Endothelial cell of umbilical vein (primary cell): ENCODE data around the gene PTGFRN. TPM values are rescaled to one million over a fixed set of nuclear protein-coding genes. Genes with fewer than 3 reads are reported as not detected.

Experiments used
- BruUV-seq: library from RNA; stranded (reverse); fragments of 400-500 nt; replicated peaks from 2 replicates; lab custom pipeline; 2021; lab: Mats Ljungman, UMichigan
- CTCF ChIA-PET: fragments of 300-600, 350-600 bp; sonication (Branson Sonifier 250); formaldehyde crosslinking; loops from one replicate; lab custom pipeline; 2021; ENCODE audit warnings: antibody characterized with exemption, inconsistent platforms; lab: Charles Lee
- POLR2A ChIA-PET: fragments of 300-600, 350-600 bp; sonication (Branson Sonifier 250); formaldehyde crosslinking; loops from one replicate; lab custom pipeline; 2021; ENCODE audit warnings: antibody characterized with exemption, inconsistent platforms; lab: Charles Lee
- DNase-seq: peaks from one replicate; pipeline ENCODE4 v3.0.0-alpha.2; 2011; ENCODE audit warnings: low read depth, low spot score
- FAIRE-seq: peaks from 2 replicates; lab custom pipeline; 2011; peaks lifted over from hg19 to GRCh38; lab: Jason Lieb, UNC
- H2AFZ ChIP-seq: 2 replicates; pipeline ENCODE4 v1.6.0; 2012; ENCODE audit warnings: low read depth, low read length, control low read depth, inconsistent platforms
- H3K27ac ChIP-seq: 2 replicates; pipeline ENCODE4 v1.5.1; 2011; ENCODE audit warnings: low read depth, mild to moderate bottlenecking, control low read depth, low read length, moderate library complexity; ENCODE audit not compliant: insufficient read depth
- H3K27me3 ChIP-seq, 2 experiments: 2 replicates each; pipeline versions ENCODE4 v1.6.0 to v1.6.1; 2011; ENCODE audit warnings: low read length in 2 of 2, mixed read lengths in 1 of 2; ENCODE audit not compliant: control insufficient read depth in 2 of 2, insufficient read depth in 2 of 2
- H3K36me3 ChIP-seq, 2 experiments: 2 replicates in 1 of 2; 3 replicates in 1 of 2; pipeline ENCODE4 v1.5.1; 2011; ENCODE audit warnings: low read length in 2 of 2, mild to moderate bottlenecking in 1 of 2, moderate library complexity in 1 of 2; ENCODE audit not compliant: control insufficient read depth in 2 of 2, insufficient read depth in 2 of 2; ENCODE audit errors: extremely low read depth in 1 of 2
- H3K4me1 ChIP-seq: 3 replicates; pipeline ENCODE4 v1.5.1; 2011; ENCODE audit warnings: mild to moderate bottlenecking, low read length; ENCODE audit not compliant: control insufficient read depth, insufficient read depth; ENCODE audit errors: extremely low read depth
- H3K4me2 ChIP-seq: 2 replicates; pipeline ENCODE4 v1.6.1; 2011; ENCODE audit warnings: low read length, control low read depth, mixed read lengths; ENCODE audit not compliant: insufficient read depth
- H3K4me3 ChIP-seq, 3 experiments: fragments of 200-600 bp in 1 of 3; sonication (generic), shearing (Covaris generic) in 1 of 3; replicated peaks in 1 of 3; 2 replicates each; pipeline ENCODE4 v1.5.1; 2011 to 2016; ENCODE audit warnings: control low read depth in 3 of 3, low read length in 3 of 3, mild to moderate bottlenecking in 2 of 3, inconsistent platforms in 1 of 3, low read depth in 1 of 3, moderate library complexity in 1 of 3; ENCODE audit not compliant: insufficient read depth in 1 of 3
- H3K79me2 ChIP-seq: 2 replicates; pipeline ENCODE4 v1.6.0; 2012; ENCODE audit warnings: low read length, inconsistent platforms; ENCODE audit not compliant: control insufficient read depth, insufficient read depth
- H3K9ac ChIP-seq: replicated peaks from 2 replicates; pipeline ENCODE3; 2011; ENCODE audit warnings: low read length, control low read depth; ENCODE audit not compliant: insufficient read depth; ENCODE audit errors: extremely low read depth
- H3K9me1 ChIP-seq: replicated peaks from 3 replicates; pipeline ENCODE4 v1.6.0; 2011; ENCODE audit warnings: mild to moderate bottlenecking, low read length; ENCODE audit not compliant: control insufficient read depth, insufficient read depth; ENCODE audit errors: extremely low read depth
- H3K9me3 ChIP-seq: replicated peaks from 2 replicates; pipeline ENCODE4 v1.5.1; 2012; ENCODE audit warnings: low read length, inconsistent platforms; ENCODE audit not compliant: control insufficient read depth, insufficient read depth
- H4K20me1 ChIP-seq: replicated peaks from 2 replicates; pipeline ENCODE3; 2011; ENCODE audit warnings: mild to moderate bottlenecking, low read length; ENCODE audit not compliant: control insufficient read depth, insufficient read depth; ENCODE audit errors: extremely low read depth
- CTCF ChIP-seq, 2 donors: IDR thresholded peaks; 1 replicate in 1 of 2; 2 replicates in 1 of 2; pipeline ENCODE4 v1.5.1; 2011; ENCODE audit warnings: low read length in 2 of 2, mild to moderate bottlenecking in 2 of 2, moderate library complexity in 2 of 2, control low read depth in 1 of 2, inconsistent platforms in 1 of 2, low read depth in 1 of 2; ENCODE audit not compliant: insufficient read depth in 1 of 2; ENCODE audit errors: extremely low read depth in 1 of 2
- EZH2 ChIP-seq: IDR thresholded peaks from 2 replicates; pipeline ENCODE4 v1.6.1; 2012; ENCODE audit warnings: borderline replicate concordance, low read depth, mild to moderate bottlenecking, moderate library complexity, low read length, inconsistent platforms; ENCODE audit not compliant: severe bottlenecking
- MAX ChIP-seq: IDR thresholded peaks from 2 replicates; pipeline ENCODE4 v1.6.1; 2011; ENCODE audit not compliant: insufficient read depth, insufficient read length
- dilution Hi-C: fragments of 300-500 bp; cut with MboI; formaldehyde crosslinking; loops from one replicate; pipeline ENCODE4 v1.15.0; 2019; ENCODE audit warnings: low sequenced_read_pairs; ENCODE audit not compliant: extremely low pct_ligation_motif_present
- intact Hi-C: fragments of 100-400 bp; cut with micrococcal nuclease; formaldehyde crosslinking; loops from one replicate; pipeline ENCODE4 v1.10.0; 2022
- polyA plus RNA-seq, 4 experiments: library from polyadenylated mRNA; depleted of rRNA in 3 of 4; stranded (reverse) in 3 of 4; unstranded in 1 of 4; fragments of >200 nt; gene quantifications; 2 replicates each; pipeline versions ENCODE4 v1.2.1 to v1.2.3, GENCODE V29; 2011 to 2012; ENCODE audit warnings: missing spikeins in 1 of 4
- total RNA-seq: library from RNA; stranded (reverse); gene quantifications from 2 replicates; pipeline ENCODE4 v1.2.3, GENCODE V29; 2021

The PTGFRN gene
- total and polyA plus RNA-seq, 2 donors (not counting 3 experiments of a cell fraction or from before 2014, with no cell fraction given): 39.6 to 60.7 TPM

DNA sequence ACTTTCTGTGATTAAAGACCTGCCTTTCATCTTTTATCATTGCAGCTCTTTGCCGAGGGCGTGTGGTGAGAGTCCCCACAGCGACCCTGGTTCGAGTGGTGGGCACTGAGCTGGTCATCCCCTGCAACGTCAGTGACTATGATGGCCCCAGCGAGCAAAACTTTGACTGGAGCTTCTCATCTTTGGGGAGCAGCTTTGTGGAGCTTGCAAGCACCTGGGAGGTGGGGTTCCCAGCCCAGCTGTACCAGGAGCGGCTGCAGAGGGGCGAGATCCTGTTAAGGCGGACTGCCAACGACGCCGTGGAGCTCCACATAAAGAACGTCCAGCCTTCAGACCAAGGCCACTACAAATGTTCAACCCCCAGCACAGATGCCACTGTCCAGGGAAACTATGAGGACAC, 32.0 kb downstream of the PTGFRN start:
- Histone ChIP-seq H2AFZ (no peak overlapping the region), H3K4me1 (peaks cover 8% of the 10 kb centered on the region), H3K36me3 (no peaks in the 10 kb centered on the region), H4K20me1 (no peaks in the 10 kb centered on the region), H3K4me3 (no peak overlapping the region), H3K9me1 (no peaks in the 10 kb centered on the region), H3K4me2 (no peak overlapping the region), H3K9me3 (no peaks in the 10 kb centered on the region), H3K9ac (no peak overlapping the region), H3K27me3 (no peaks in the 10 kb centered on the region), H3K79me2 (no peaks in the 10 kb centered on the region), H3K27ac (no peak overlapping the region)
- dilution Hi-C loops (no loop called here), intact Hi-C loops (no loop called here)
- FAIRE-seq (no peak), DNase-seq (no peak)
- ChIA-PET CTCF (no interaction called here), POLR2A (no interaction called here)
- BruUV-seq: no TSS peak
- TF ChIP-seq CTCF (IDR thresholded peaks at IDR 0.05; ENCODE audit: extremely low read depth in 1 of 2, insufficient read depth in 1 of 2, low read depth in 1 of 2, low read length in 2 of 2): no peak

DNA sequence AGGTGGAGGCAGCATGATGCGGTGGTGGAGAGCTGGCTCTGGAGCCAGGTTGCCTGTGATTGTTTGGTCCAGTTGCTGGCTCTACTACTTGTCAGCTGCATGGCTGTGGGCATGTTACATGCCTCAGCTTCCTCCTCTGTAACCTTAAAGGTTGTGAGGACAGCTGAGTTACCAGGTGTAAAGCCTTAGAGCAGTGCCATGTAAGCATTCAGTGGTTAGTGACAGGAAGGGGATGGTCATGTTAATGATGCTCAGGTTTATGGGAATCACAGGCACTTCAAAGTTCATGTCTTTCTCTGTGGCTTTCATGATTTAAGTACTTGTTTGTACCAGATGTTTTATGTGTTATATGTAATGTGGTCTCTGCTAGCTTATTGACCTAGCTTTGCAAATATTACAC, 32.6 kb downstream of the PTGFRN start:
- Histone ChIP-seq H2AFZ (no peak overlapping the region), H3K9me1 (no peaks in the 10 kb centered on the region), H3K27ac (no peak overlapping the region), H3K27me3 (no peaks in the 10 kb centered on the region), H3K4me3 (no peak overlapping the region), H3K4me2 (no peak overlapping the region), H3K79me2 (no peaks in the 10 kb centered on the region), H3K9ac (no peak overlapping the region), H3K36me3 (no peaks in the 10 kb centered on the region), H4K20me1 (no peaks in the 10 kb centered on the region), H3K4me1 (peaks cover 8% of the 10 kb centered on the region), H3K9me3 (no peaks in the 10 kb centered on the region)
- no TSS peak for BruUV-seq
- TF ChIP-seq CTCF (IDR thresholded peaks at IDR 0.05; ENCODE audit: extremely low read depth in 1 of 2, insufficient read depth in 1 of 2, low read depth in 1 of 2, low read length in 2 of 2) (no peak), EZH2 (no peak), MAX (no peak)
- intact Hi-C loops: no loop called here
- CTCF ChIA-PET: no interaction called here
- POLR2A ChIA-PET: interaction anchor here (0.6 kb wide), 1 partner anchor 31 kb away, joined by 4 read pairs; no protein-coding TSS in a partner anchor
- no peak for DNase-seq
- dilution Hi-C loops: no loop called here
- no peak for FAIRE-seq
